Osteoblast (primary cell): ENCODE measurements around the gene ELOVL1. TPM values are rescaled to one million over a fixed set of nuclear protein-coding genes. Genes with fewer than 3 reads are reported as not detected.
A peak's percentile ranks its signal among the peaks of the same experiment; 100 is the strongest.

Experiments
- DNase-seq: peaks from one replicate; pipeline ENCODE4 v3.0.0; 2011; ENCODE audit warnings: low spot score, mixed read lengths; ENCODE audit not compliant: insufficient read length; ENCODE audit errors: missing footprints
- H2AFZ ChIP-seq: 2 replicates; pipeline ENCODE4 v1.6.0; 2011; ENCODE audit warnings: mild to moderate bottlenecking, low read length
- H3K27ac ChIP-seq: 2 replicates; pipeline ENCODE4 v1.5.1; 2011; ENCODE audit warnings: mild to moderate bottlenecking, low read depth, low read length, moderate library complexity
- H3K27me3 ChIP-seq: 2 replicates; pipeline ENCODE4 v1.6.0; 2012; ENCODE audit warnings: mild to moderate bottlenecking, control low read depth, inconsistent platforms, low read length, moderate library complexity; ENCODE audit not compliant: insufficient read depth
- H3K36me3 ChIP-seq: 2 replicates; pipeline ENCODE4 v1.5.1; 2011; ENCODE audit warnings: mild to moderate bottlenecking, low read length, control low read depth, moderate library complexity; ENCODE audit not compliant: insufficient read depth
- H3K4me1 ChIP-seq: 2 replicates; pipeline ENCODE4 v1.5.1; 2011; ENCODE audit warnings: mild to moderate bottlenecking, low read length, control low read depth, moderate library complexity; ENCODE audit not compliant: insufficient read depth
- H3K4me2 ChIP-seq: 2 replicates; pipeline ENCODE4 v1.6.0; 2011; ENCODE audit warnings: mild to moderate bottlenecking, low read length; ENCODE audit not compliant: insufficient read depth
- H3K4me3 ChIP-seq: fragments of 200-600 bp; sonication (generic); 3 replicates; pipeline ENCODE4 v1.5.1; 2012; ENCODE audit warnings: mild to moderate bottlenecking, low read length, inconsistent platforms; ENCODE audit not compliant: insufficient read depth
- H3K79me2 ChIP-seq: 2 replicates; pipeline ENCODE4 v1.6.0; 2012; ENCODE audit warnings: mild to moderate bottlenecking, low read length, control low read depth, inconsistent platforms; ENCODE audit not compliant: insufficient read depth
- H3K9me3 ChIP-seq: 2 replicates; pipeline ENCODE4 v1.5.1; 2011; ENCODE audit warnings: low read depth, low read length, control low read depth
- H4K20me1 ChIP-seq: 2 replicates; pipeline ENCODE4 v1.6.0; 2012; ENCODE audit warnings: mild to moderate bottlenecking, low read length, control low read depth; ENCODE audit not compliant: insufficient read depth
- total RNA-seq: library from RNA; depleted of rRNA; stranded (reverse); fragments of >200 nt; gene quantifications from 2 replicates; pipeline ENCODE4 v1.2.3, GENCODE V29; 2012
- TF ChIP-seq, protein P1 (sequence below): IDR thresholded peaks from 2 replicates; pipeline ENCODE4 v1.5.1; 2011; ENCODE audit warnings: mild to moderate bottlenecking, low read depth, low read length, moderate library complexity; ENCODE audit errors: extremely low read depth

Gene ELOVL1
- total RNA-seq, 1 donor: 36.9 TPM

DNA sequence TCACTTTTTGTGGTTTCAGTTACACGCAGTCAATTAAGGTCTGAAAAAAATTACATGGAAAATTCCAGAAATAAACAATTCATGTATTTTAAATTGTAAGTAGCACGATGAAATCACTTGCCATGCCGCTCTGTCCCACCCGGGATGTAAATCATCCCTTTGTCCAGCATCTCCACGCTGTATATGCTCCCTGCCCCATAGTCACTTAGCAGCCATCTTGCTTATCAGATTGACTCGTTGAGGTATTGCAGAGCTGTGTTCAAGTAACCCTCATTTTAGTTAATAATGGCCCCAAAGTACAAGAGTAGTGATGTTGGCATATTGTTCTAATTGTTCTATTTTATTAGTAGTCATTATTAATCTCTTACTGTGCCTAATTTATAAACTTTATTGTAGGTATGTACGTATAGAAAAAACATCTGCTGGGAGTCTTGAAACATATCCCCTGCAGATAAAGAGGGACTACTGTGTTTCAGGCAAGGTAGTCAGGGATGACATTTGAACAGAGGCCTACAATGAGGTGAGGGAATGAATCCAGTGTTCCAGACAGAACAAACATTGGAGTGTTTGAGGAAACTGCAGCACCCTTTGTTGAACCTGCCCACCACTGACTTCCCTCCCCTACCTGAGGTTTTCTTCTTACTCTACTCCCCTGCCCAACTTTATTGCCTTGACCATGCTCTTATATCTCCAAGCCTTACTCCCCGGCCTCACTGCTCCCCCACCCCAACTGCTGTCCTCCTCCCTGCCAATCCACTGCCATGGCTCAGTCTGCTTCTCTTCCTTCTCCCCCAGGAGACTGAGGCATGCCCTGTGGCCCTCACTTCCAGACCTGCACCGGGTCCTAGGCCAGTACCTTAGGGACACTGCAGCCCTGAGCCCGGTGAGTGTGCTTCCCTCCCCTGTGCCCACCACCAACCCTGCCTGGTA, 16.1 kb downstream of the ELOVL1 start:
- no peak overlapping the region for H2AFZ ChIP-seq
- no peak overlapping the region for H3K4me2 ChIP-seq
- H4K20me1 ChIP-seq: no peaks in the 10 kb centered on the region
- no peaks in the 10 kb centered on the region for H3K9me3 ChIP-seq
- no peaks in the 10 kb centered on the region for H3K79me2 ChIP-seq
- peak; percentile 69 for DNase-seq
- H3K27me3 ChIP-seq: peaks cover 18% of the 10 kb centered on the region
- no peaks in the 10 kb centered on the region for H3K36me3 ChIP-seq
- peaks cover 26% of the 10 kb centered on the region for H3K4me1 ChIP-seq
- no peak overlapping the region for H3K27ac ChIP-seq
- H3K4me3 ChIP-seq: no peak overlapping the region
- TF ChIP-seq, protein P1, sequence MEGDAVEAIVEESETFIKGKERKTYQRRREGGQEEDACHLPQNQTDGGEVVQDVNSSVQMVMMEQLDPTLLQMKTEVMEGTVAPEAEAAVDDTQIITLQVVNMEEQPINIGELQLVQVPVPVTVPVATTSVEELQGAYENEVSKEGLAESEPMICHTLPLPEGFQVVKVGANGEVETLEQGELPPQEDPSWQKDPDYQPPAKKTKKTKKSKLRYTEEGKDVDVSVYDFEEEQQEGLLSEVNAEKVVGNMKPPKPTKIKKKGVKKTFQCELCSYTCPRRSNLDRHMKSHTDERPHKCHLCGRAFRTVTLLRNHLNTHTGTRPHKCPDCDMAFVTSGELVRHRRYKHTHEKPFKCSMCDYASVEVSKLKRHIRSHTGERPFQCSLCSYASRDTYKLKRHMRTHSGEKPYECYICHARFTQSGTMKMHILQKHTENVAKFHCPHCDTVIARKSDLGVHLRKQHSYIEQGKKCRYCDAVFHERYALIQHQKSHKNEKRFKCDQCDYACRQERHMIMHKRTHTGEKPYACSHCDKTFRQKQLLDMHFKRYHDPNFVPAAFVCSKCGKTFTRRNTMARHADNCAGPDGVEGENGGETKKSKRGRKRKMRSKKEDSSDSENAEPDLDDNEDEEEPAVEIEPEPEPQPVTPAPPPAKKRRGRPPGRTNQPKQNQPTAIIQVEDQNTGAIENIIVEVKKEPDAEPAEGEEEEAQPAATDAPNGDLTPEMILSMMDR: no peak

DNA sequence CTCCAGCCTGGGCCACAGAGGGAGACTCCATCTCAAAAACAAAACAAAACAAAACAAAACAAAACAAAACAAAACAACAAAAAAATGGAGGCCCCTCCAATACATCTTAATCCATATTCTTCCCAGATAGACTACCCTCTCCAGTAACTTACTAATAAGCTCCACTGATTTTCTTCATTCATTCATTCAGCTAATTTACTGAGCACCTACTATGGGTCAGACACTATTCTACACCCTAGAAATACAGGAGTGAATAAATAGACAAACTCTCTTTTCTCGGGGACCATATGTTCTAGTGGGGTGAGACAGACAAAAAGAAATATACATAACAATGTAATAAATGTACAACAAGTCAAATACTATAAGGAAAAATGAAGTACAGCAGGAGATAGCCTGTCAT, 16.8 kb downstream of the ELOVL1 start:
- Histone ChIP-seq H3K9me3 (no peaks in the 10 kb centered on the region), H2AFZ (no peak overlapping the region), H3K27ac (no peak overlapping the region), H3K4me3 (no peak overlapping the region), H3K4me2 (no peak overlapping the region), H3K79me2 (no peaks in the 10 kb centered on the region), H3K4me1 (peaks cover 26% of the 10 kb centered on the region), H3K36me3 (no peaks in the 10 kb centered on the region), H3K27me3 (peaks cover 18% of the 10 kb centered on the region), H4K20me1 (no peaks in the 10 kb centered on the region)
- TF ChIP-seq, protein P1: no peak
- DNase-seq: no peak

DNA sequence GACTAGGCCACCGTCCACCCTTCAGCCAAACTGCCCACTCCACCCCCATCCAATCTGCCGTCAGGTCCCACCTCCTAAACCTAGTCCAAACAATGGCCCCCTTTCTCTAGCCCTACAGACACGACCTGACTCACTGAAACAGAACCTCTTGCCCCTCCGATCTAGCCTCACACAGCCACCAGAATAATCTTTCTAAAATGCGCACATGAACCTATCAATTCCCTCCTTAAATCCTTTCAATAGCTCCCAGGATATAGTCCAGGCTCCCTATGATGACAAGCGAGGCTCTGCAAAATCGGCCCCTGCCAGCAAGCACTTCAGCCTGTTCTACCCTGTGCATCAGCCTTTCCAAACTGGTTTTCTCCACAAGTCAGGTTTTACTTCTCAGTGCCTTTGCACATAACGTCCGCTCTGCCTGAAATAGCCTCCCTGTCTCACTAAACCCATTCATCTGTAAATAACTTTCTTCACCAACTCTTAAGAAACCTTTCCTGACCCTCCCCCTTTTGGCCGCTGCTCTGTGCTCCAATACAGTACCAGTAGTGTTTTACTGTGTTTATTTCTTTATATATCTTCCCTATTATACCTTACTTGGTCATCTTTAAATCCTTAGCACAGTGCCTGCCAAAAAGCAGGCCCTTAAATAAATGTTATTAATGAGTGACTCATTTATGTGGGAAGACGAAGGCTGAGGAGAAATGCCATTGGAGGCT, 18.1 kb downstream of the ELOVL1 start:
- Histone ChIP-seq H3K4me1 (peaks cover 22% of the 10 kb centered on the region), H3K27me3 (peaks cover 18% of the 10 kb centered on the region), H4K20me1 (no peaks in the 10 kb centered on the region), H2AFZ (peak overlapping the region; percentile 92), H3K4me3 (peak overlapping the region; percentile 75), H3K27ac (no peak overlapping the region), H3K79me2 (no peaks in the 10 kb centered on the region), H3K4me2 (peak overlapping the region; percentile 87), H3K36me3 (no peaks in the 10 kb centered on the region), H3K9me3 (no peaks in the 10 kb centered on the region)
- DNase-seq: peak; percentile 90
- TF ChIP-seq, protein P1: no peak
